ENCODE results near the gene ZP3.
A peak's percentile ranks its signal among the peaks of the same experiment; 100 is the strongest.

ZP3 gene

DNA sequence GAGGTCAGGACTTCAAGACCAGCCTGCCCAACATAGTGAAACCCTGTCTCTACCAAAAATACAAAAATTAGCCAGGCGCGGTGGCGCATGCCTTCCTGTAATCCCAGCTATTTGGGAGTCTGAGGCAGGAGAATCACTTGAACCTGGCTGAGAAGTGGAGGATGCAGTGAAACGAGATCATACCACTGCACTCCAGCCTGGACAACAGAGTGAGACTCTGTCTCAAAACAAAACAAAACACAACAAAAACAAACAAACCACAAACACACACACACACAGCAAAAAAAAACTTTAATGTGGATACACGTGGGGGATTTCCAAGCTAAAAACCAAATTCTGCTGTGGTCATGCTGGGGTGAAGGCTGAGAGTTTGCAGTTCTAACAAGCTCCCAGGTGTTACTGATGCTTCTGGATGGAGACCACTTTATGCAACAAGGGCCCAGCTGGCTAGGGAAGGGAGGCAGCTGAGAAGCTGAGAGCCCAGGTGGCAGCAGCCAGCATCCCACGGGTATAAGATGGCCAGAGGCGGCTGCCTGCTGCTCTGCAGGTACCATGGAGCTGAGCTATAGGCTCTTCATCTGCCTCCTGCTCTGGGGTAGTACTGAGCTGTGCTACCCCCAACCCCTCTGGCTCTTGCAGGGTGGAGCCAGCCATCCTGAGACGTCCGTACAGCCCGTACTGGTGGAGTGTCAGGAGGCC is at the start of gene ZP3:
Gene ZP3 (plus strand): TSS at position 538 of the 699 bp plus-strand sequence. CDS start 15 bp downstream, at position 553.
- Histone ChIP-seq H4K20me1 (ENCODE audit: insufficient read depth) (no peaks in the 10 kb centered on the region), H2AFZ (ENCODE audit: low read depth) (peak within 1 kb of the TSS; percentile 5; the same call in 1 of the 2 replicates), H3K4me2 (peak within 1 kb of the TSS; percentile 66), H3K27ac (peak within 1 kb of the TSS; percentile 75), H3K9ac (peak within 1 kb of the TSS; percentile 19; the same call in 1 of the 2 replicates), H3K79me2 (ENCODE audit: insufficient read depth, low read depth) (no peaks in the 10 kb centered on the region), H3K4me1 (ENCODE audit: low read depth, poor library complexity, severe bottlenecking) (peaks cover 52% of the 10 kb centered on the region), H3K36me3 (ENCODE audit: insufficient read depth) (no peaks in the 10 kb centered on the region), H3K27me3 (ENCODE audit: insufficient read depth, low read depth) (no peaks in the 10 kb centered on the region), H3K4me3 (IDR thresholded peaks at IDR 0.05; ENCODE audit: insufficient read depth, low read depth, low read length) (no peak within 1 kb of the TSS)
- TF ChIP-seq, protein P1, sequence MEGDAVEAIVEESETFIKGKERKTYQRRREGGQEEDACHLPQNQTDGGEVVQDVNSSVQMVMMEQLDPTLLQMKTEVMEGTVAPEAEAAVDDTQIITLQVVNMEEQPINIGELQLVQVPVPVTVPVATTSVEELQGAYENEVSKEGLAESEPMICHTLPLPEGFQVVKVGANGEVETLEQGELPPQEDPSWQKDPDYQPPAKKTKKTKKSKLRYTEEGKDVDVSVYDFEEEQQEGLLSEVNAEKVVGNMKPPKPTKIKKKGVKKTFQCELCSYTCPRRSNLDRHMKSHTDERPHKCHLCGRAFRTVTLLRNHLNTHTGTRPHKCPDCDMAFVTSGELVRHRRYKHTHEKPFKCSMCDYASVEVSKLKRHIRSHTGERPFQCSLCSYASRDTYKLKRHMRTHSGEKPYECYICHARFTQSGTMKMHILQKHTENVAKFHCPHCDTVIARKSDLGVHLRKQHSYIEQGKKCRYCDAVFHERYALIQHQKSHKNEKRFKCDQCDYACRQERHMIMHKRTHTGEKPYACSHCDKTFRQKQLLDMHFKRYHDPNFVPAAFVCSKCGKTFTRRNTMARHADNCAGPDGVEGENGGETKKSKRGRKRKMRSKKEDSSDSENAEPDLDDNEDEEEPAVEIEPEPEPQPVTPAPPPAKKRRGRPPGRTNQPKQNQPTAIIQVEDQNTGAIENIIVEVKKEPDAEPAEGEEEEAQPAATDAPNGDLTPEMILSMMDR (conservative IDR thresholded peaks at IDR 0.05; ENCODE audit: low read depth, low read length): no peak

DNA sequence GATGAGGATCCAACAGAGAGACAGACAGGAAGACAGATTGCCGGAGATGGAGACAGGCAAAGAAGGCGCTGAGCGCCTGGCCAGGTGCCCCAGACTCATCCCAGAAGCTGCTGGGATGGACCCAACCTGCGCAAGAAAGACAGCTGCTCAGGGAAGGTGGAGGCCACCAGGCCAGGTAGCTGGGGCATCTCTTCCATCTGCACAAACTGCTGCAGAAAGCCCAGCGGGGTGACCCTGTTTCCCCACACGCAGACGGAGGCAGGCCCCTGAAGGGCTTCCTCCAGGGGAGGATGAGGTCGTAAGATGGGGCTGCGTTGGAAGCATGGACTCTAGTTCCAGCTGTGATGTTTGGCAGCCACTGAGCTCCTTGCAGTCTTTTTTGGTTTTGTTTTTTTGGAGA is 49.5 kb upstream of the ZP3 start:
- H3K79me2 ChIP-seq (ENCODE audit: insufficient read depth, low read depth): no peaks in the 10 kb centered on the region
- H2AFZ ChIP-seq (ENCODE audit: low read depth): no peak overlapping the region
- no peaks in the 10 kb centered on the region for H3K36me3 ChIP-seq (ENCODE audit: insufficient read depth)
- TF ChIP-seq, protein P1 (conservative IDR thresholded peaks at IDR 0.05; ENCODE audit: low read depth, low read length): no peak
- H3K4me1 ChIP-seq (ENCODE audit: low read depth, poor library complexity, severe bottlenecking): peaks cover 20% of the 10 kb centered on the region
- no peak overlapping the region for H3K4me2 ChIP-seq
- no peaks in the 10 kb centered on the region for H3K27me3 ChIP-seq (ENCODE audit: insufficient read depth, low read depth)
- no peak overlapping the region for H3K9ac ChIP-seq
- H3K4me3 ChIP-seq (IDR thresholded peaks at IDR 0.05; ENCODE audit: insufficient read depth, low read depth, low read length): no peak overlapping the region
- no peaks in the 10 kb centered on the region for H4K20me1 ChIP-seq (ENCODE audit: insufficient read depth)
- H3K27ac ChIP-seq: no peak overlapping the region

DNA sequence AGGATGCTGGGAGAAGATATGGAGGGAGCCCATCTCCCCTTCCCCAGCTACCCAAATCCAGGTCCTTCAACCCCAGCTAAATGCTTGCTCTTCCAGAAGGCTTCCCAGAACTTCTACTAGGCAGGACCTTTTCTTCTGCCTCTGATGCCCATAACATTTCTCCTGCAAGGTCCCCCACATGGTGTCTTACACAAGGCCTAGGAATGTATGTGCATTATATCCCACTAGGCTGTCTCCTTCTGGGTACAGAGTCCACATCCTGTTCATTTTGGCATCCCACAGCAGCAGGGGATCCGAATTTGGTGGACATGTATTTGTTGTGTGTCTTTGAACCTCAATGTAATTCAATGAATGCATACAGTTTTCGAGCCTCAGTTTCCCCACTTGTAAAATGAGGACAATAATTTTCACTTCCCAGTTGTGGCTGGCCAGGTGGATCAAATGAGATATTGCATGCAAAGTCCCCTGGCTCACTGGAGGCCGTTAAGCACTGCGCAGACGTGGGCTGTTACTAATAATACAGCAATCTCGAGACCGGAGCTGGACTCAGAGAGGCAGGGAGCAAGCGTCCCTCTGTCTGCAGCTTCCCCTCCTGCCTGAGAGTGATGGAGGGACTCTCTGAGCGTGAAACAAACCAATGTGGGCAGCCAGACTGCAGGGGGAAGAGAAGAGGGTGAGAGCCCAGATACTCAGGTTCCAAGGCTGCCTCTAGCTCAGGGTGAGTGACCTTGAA is 47.4 kb upstream of the ZP3 start:
- Histone ChIP-seq H3K79me2 (ENCODE audit: insufficient read depth, low read depth) (no peaks in the 10 kb centered on the region), H3K27ac (no peak overlapping the region), H2AFZ (ENCODE audit: low read depth) (no peak overlapping the region), H3K9ac (no peak overlapping the region), H4K20me1 (ENCODE audit: insufficient read depth) (no peaks in the 10 kb centered on the region), H3K27me3 (ENCODE audit: insufficient read depth, low read depth) (no peaks in the 10 kb centered on the region), H3K4me2 (no peak overlapping the region), H3K36me3 (ENCODE audit: insufficient read depth) (no peaks in the 10 kb centered on the region), H3K4me1 (ENCODE audit: low read depth, poor library complexity, severe bottlenecking) (peaks cover 29% of the 10 kb centered on the region), H3K4me3 (IDR thresholded peaks at IDR 0.05; ENCODE audit: insufficient read depth, low read depth, low read length) (no peak overlapping the region)
- TF ChIP-seq, protein P1 (conservative IDR thresholded peaks at IDR 0.05; ENCODE audit: low read depth, low read length): no peak

DNA sequence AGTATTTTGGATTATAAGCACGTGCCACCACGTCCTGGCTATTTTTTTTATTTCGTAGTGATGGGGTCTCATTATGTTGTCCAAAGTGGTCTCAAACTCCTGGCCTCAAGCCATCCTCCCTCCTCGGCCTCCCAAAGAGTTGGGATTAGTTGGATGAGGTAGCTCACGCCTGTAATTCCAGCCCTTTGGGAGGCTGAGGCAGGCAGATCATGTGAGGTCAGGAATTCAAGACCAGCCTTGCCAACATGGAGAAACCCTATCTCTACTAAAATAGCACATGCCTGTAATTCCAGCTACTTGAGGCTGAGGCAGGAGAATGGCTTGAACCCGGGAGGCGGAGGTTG is 44.2 kb upstream of the ZP3 start:
- TF ChIP-seq, protein P1 (conservative IDR thresholded peaks at IDR 0.05; ENCODE audit: low read depth, low read length): no peak
- H2AFZ ChIP-seq (ENCODE audit: low read depth): peak overlapping the region; percentile 65
- H3K36me3 ChIP-seq (ENCODE audit: insufficient read depth): no peaks in the 10 kb centered on the region
- H3K27me3 ChIP-seq (ENCODE audit: insufficient read depth, low read depth): no peaks in the 10 kb centered on the region
- H3K4me3 ChIP-seq (IDR thresholded peaks at IDR 0.05; ENCODE audit: insufficient read depth, low read depth, low read length): no peak overlapping the region
- H3K9ac ChIP-seq: peak overlapping the region; percentile 84
- no peaks in the 10 kb centered on the region for H3K79me2 ChIP-seq (ENCODE audit: insufficient read depth, low read depth)
- peak overlapping the region; percentile 82 for H3K4me2 ChIP-seq
- peak overlapping the region; percentile 82 for H3K27ac ChIP-seq
- H4K20me1 ChIP-seq (ENCODE audit: insufficient read depth): no peaks in the 10 kb centered on the region
- peaks cover 21% of the 10 kb centered on the region for H3K4me1 ChIP-seq (ENCODE audit: low read depth, poor library complexity, severe bottlenecking)
